ENCODE results near the gene ADSS1. TPM values are rescaled to one million over a fixed set of nuclear protein-coding genes. Genes with fewer than 3 reads are reported as not detected.

The ADSS1 gene
- total RNA-seq, 2 donors from 2014 or later = 8.2 to 10.2 TPM

GRCh38 chr14:104686624-104687517 lies 37.2 kb upstream of the ADSS1 start:
- DNase-seq (ENCODE audit: low spot score) = no peak
- intact Hi-C loops (cut with DNase I) = no loop called here

- no peak for DNase-seq (ENCODE audit: low spot score)
- intact Hi-C loops (cut with DNase I) = no loop called here
Observed at GRCh38 chr14:104687601-104688504, 36.2 kb upstream of the ADSS1 start.

GRCh38 chr14:104688505-104689108 lies 35.4 kb upstream of the ADSS1 start:
- intact Hi-C loops (cut with DNase I) = no loop called here

GRCh38 chr14:104689109-104689880 lies 34.7 kb upstream of the ADSS1 start, which contains the start of gene INF2:
TSS of gene INF2 (plus strand) at chr14:104689618. CDS start at chr14:104701366, 11,748 bp downstream.
- DNase-seq (ENCODE audit: low spot score) = no peak
- intact Hi-C loops (cut with DNase I) = no loop called here

More at GRCh38 chr14:104688505-104689108, 35.4 kb upstream of the ADSS1 start:
- DNase-seq (ENCODE audit: low spot score) = no peak

GRCh38 chr14:104689881-104690711 lies 33.9 kb upstream of the ADSS1 start:
- DNase-seq (ENCODE audit: low spot score) = no peak
- intact Hi-C loops (cut with DNase I) = no loop called here

GRCh38 chr14:104690861-104691455 lies 33.1 kb upstream of the ADSS1 start:
- DNase-seq (ENCODE audit: low spot score) = no peak
- intact Hi-C loops (cut with DNase I) = no loop called here

GRCh38 chr14:104691546-104692260 lies 32.3 kb upstream of the ADSS1 start:
- DNase-seq (ENCODE audit: low spot score) = no peak
- intact Hi-C loops (cut with DNase I) = no loop called here

GRCh38 chr14:104692261-104692938 lies 31.6 kb upstream of the ADSS1 start:
- DNase-seq (ENCODE audit: low spot score) = no peak
- intact Hi-C loops (cut with DNase I) = no loop called here

- no peak for DNase-seq (ENCODE audit: low spot score)
- intact Hi-C loops (cut with DNase I) = no loop called here
Observed at GRCh38 chr14:104692939-104693315, 31.1 kb upstream of the ADSS1 start.

GRCh38 chr14:104693482-104694431 lies 30.3 kb upstream of the ADSS1 start:
- intact Hi-C loops (cut with DNase I) = no loop called here
- DNase-seq (ENCODE audit: low spot score) = no peak

- DNase-seq (ENCODE audit: low spot score) = no peak
- intact Hi-C loops (cut with DNase I) = no loop called here
Observed at GRCh38 chr14:104694475-104694950, 29.5 kb upstream of the ADSS1 start.

- no peak for DNase-seq (ENCODE audit: low spot score)
- intact Hi-C loops (cut with DNase I) = no loop called here
Observed at GRCh38 chr14:104694991-104695659, 28.9 kb upstream of the ADSS1 start.

GRCh38 chr14:104695660-104696000 lies 28.4 kb upstream of the ADSS1 start:
- DNase-seq (ENCODE audit: low spot score) = no peak
- intact Hi-C loops (cut with DNase I) = no loop called here

GRCh38 chr14:104696671-104697316 lies 27.2 kb upstream of the ADSS1 start:
- no peak for DNase-seq (ENCODE audit: low spot score)
- intact Hi-C loops (cut with DNase I) = no loop called here
